Lower leg skin (tissue), 4 donors: ENCODE results near the gene CRB2. TPM values are rescaled to one million over a fixed set of nuclear protein-coding genes. Genes with fewer than 3 reads are reported as not detected.
"Not testable (repeated sequence)": the region's sequence is repeated elsewhere in the genome, so short reads cannot be mapped to it uniquely, and the experiment has no call there.

Experiments
- DNase-seq, 2 donors: peaks; one replicate each; pipeline ENCODE4 v3.0.0-alpha.2; 2019; ENCODE audit warnings: low spot score in 2 of 2
- H3K4me3 ChIP-seq: fragments of 200-600 bp; sonication (generic); 2 replicates; pipeline ENCODE4 v1.5.1; 2017; ENCODE audit warnings: mild to moderate bottlenecking, low read depth; ENCODE audit not compliant: poor library complexity, severe bottlenecking
- CTCF ChIP-seq, 3 donors: fragments of 450-650 bp; IDR thresholded peaks; one replicate each; pipeline ENCODE4 v1.5.1; 2016; ENCODE audit warnings: antibody characterized with exemption in 3 of 3, mild to moderate bottlenecking in 3 of 3, moderate library complexity in 2 of 3
- POLR2A ChIP-seq, 2 donors: fragments of 450-650 bp; IDR thresholded peaks; one replicate each; pipeline ENCODE4 v1.6.1; 2016 to 2017; ENCODE audit warnings: antibody characterized with exemption in 2 of 2, mild to moderate bottlenecking in 1 of 2, moderate library complexity in 1 of 2
- WGBS, 2 donors: methylation state at CpG; one replicate each; pipeline ENCODE4 v1.1.5; 2018; 5-methylcytosine and 5-hydroxymethylcytosine counted together
- intact Hi-C: fragments of 100-400 bp; cut with DNase I; formaldehyde crosslinking; loops from one replicate; pipeline ENCODE4 v1.15.0; 2023; ENCODE audit warnings: low total_unique reads
- total RNA-seq, 4 donors: library from RNA; depleted of rRNA; stranded (reverse); fragments of >200 nt; gene quantifications; one replicate each; pipeline ENCODE4 v1.1.0, GENCODE V29; 2016

Gene CRB2
- total RNA-seq, 4 donors from 2014 or later: not detected

- intact Hi-C loops: no loop called here
- TF ChIP-seq CTCF (IDR thresholded peaks at IDR 0.05): no peak
- TF ChIP-seq POLR2A (IDR thresholded peaks at IDR 0.05): no peak
- H3K4me3 ChIP-seq: no peak overlapping the region
- 83 to 89% methylated on average over 16 of the region's 16 CpGs for WGBS, 2 donors
- no peak for DNase-seq
Observed at GRCh38 chr9:123394291-123395235, 38.6 kb downstream of the CRB2 start.

- WGBS, 2 donors: 72 to 75% methylated on average over 4 to 5 of the region's 5 CpGs
- intact Hi-C loops: no loop called here
- TF ChIP-seq CTCF (IDR thresholded peaks at IDR 0.05) (no peak), POLR2A (IDR thresholded peaks at IDR 0.05) (no peak)
- H3K4me3 ChIP-seq: no peak overlapping the region
- no peak for DNase-seq
Observed at GRCh38 chr9:123395276-123395688, 39.3 kb downstream of the CRB2 start.

GRCh38 chr9:123395689-123396511, 39.9 kb downstream of the CRB2 start:
- TF ChIP-seq POLR2A (IDR thresholded peaks at IDR 0.05) (no peak), CTCF (IDR thresholded peaks at IDR 0.05) (no peak)
- no peak for DNase-seq
- no peak overlapping the region for H3K4me3 ChIP-seq
- intact Hi-C loops: no loop called here
- WGBS, 2 donors: 74 to 82% methylated on average over 23 of the region's 24 CpGs

- DNase-seq: no peak
- 86 to 91% methylated on average over 4 of the region's 4 CpGs for WGBS, 2 donors
- H3K4me3 ChIP-seq: no peak overlapping the region
- intact Hi-C loops: no loop called here
- TF ChIP-seq POLR2A (IDR thresholded peaks at IDR 0.05): no peak
- TF ChIP-seq CTCF (IDR thresholded peaks at IDR 0.05): no peak
Observed at GRCh38 chr9:123397975-123398374, 42.0 kb downstream of the CRB2 start.

GRCh38 chr9:123398938-123399337, 42.9 kb downstream of the CRB2 start:
- intact Hi-C loops, DNase-seq: not testable (repeated sequence)

GRCh38 chr9:123399803-123400378, 43.9 kb downstream of the CRB2 start:
- intact Hi-C loops: no loop called here
- 85 to 95% methylated on average over 11 of the region's 11 CpGs for WGBS, 2 donors
- TF ChIP-seq POLR2A (IDR thresholded peaks at IDR 0.05) (no peak), CTCF (IDR thresholded peaks at IDR 0.05) (no peak)
- no peak overlapping the region for H3K4me3 ChIP-seq
- DNase-seq: no peak

More at GRCh38 chr9:123398938-123399337, 42.9 kb downstream of the CRB2 start:
- H3K4me3 ChIP-seq: not testable (repeated sequence)
- WGBS, 2 donors: 93 to 94% methylated on average over 14 of the region's 14 CpGs
